Erythroblast (primary cell): ENCODE data around the gene TUBA4A.

ENCODE experiments used
- DNase-seq, 2 experiments: peaks; one replicate each; lab custom pipeline; 2025; lab: John Stamatoyannopoulos, UW
- GATA1 ChIP-seq: IDR thresholded peaks from 2 replicates; pipeline ENCODE4 v1.6.1; 2011; ENCODE audit warnings: low read depth, mild to moderate bottlenecking, control low read depth, low read length, moderate library complexity
- POLR2A ChIP-seq: IDR thresholded peaks from 2 replicates; pipeline ENCODE4 v1.6.1; 2011; ENCODE audit warnings: mild to moderate bottlenecking, low read length

The TUBA4A gene

GRCh38 chr2:219223831-219224610, 29.7 kb downstream of the TUBA4A start:
- no peak for DNase-seq
- TF ChIP-seq POLR2A (no peak), GATA1 (no peak)

DNA sequence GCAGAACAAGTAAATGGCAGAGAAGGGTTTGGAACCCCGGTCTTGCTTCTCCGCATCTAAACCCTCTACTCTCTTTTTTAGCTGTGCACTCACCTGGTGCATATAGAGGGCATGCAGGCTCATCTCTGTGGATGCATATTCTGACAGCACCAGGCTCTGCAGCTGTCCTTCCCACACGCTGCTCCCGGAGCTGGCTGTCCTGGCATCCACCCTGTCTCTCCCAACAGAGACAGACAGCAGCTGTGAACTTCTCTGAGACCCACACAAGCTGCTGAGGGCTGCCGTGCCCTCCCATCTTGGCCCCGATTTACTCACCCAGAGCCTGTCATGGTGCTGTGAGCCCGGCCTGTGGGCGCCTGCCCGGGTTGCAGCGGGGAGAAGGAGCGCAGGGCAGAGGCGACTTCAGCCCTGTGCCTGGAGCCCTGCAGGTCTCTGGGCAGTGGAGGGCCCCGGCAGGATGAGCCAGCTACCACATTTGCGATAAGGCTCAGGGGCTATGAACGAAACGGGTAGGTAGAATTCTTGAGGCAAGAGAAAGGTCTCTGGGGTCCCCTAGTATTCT, 31.7 kb downstream of the TUBA4A start:
- TF ChIP-seq GATA1 (no peak), POLR2A (no peak)
- DNase-seq = no peak

DNA sequence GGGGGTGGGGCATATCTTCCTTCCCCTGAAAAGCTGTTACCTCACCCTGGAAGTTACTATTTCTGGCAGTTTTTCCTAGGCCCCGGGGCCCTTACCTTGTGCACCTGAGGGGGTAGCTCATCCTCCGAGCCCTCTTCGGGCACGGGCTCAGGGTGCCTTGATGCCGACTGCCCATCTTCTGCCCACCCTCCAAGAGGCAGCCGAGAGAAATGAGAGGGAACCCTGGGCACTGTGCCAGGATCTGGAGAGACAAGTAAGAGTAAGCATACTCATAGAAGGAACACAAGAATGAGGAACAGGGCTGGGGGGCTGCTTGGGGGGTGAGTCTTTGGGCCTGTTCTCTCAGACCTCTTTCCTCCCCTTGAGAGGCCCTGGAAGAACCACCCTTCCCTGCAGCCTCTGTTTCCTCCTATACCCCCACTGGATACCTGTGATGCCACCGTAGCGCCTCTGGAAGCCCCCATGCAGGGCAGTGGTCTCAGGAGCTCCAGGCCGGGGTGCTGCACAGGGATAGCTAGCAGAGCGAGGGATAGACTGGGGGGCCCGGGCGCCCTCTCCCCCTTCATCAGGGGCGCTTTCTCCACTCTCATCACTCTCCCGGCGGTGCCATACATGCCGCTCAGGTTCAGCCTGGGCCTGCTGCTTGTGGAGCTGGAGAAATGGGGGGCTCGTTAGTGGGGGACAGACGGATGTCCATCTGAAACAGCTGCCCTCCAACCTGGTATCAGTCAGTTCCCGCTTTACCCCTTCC, 32.9 kb downstream of the TUBA4A start:
- TF ChIP-seq POLR2A (no peak), GATA1 (no peak)
- DNase-seq = peak in 1 of 2 experiments; percentile 60

GRCh38 chr2:219219784-219220532, 33.8 kb downstream of the TUBA4A start:
- TF ChIP-seq GATA1 = no peak
- TF ChIP-seq POLR2A = no peak
- no peak for DNase-seq

DNA sequence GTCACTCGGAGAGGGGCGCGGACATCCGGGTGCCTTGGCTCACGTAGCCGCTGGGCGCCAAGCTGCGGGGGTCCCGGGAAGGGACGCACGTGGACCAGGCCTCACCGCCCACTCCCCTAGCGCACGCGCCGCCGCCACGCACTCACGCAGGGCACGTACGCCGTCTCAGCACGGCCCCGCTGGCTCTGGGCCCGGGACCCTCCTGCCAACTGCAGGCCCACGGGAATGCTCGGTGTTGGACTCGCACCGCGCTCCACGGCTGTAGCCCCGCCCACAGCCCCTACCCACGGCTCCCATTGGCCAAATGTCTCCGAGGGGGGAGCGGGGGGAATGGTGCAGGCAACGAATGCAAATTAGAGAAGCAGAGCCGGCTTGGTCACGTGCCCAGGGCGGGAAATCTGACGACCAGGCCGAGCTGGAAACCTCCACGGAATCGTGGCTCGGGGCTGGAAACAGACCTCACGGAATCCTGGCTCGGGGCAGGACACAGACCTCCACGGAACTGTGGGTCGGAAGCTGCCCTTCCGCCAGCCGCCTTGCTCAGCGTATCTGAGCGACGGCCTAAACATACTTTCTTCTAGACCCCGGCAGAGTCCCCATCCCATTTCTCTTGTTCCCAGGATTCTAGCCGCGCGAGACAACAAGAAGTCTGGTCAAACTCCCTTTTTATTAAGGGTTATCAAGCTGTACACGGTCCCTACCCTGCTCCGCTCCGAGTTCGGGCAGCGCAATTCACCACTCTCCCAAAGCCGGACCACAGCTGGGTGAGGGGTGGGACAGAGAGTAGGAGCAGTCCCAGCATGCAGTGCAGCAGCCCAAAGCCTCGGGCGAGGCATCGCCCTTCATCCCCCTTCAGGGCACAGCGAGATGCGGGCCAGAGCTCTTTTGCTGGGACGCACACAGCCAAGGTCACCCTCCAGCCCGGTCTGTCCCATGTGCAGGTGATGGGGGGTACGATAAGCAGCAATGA, 34.7 kb downstream of the TUBA4A start, which contains the start of gene ABCB6:
TSS of gene ABCB6 (minus strand) at position 227 of the 970 bp plus-strand sequence. CDS start 285 bp downstream, outside the sequence.
- TF ChIP-seq POLR2A (peak; percentile 95), GATA1 (no peak)
- peak; percentile 95 to 97 for DNase-seq

DNA sequence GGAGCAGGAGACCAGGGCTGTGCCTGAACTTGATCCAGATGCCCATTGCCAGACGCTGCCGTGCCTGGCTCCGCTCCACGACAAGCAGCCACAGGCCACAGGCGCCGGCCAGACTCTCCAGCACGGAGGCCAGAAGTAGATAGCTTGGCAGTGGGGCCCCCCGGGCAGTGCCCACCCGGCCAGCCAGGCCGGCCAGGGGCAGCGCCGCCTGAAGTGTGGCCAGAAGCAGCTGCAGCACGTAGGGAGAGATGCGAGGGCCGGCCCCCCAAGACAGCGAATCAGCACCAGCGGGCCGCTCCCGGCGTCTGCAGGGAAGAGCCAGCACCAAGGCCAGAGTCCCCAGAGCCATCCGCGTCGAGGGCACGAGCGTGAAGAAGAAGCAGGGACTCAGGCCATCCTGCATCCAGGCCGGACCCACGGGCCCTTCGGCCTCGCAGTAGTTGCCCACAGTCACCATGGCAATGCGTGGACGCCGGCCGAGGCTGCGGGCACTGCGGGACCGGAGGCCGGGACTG, 35.4 kb downstream of the TUBA4A start:
- DNase-seq = peak; percentile 86 to 88
- TF ChIP-seq GATA1 (no peak), POLR2A (no peak)

DNA sequence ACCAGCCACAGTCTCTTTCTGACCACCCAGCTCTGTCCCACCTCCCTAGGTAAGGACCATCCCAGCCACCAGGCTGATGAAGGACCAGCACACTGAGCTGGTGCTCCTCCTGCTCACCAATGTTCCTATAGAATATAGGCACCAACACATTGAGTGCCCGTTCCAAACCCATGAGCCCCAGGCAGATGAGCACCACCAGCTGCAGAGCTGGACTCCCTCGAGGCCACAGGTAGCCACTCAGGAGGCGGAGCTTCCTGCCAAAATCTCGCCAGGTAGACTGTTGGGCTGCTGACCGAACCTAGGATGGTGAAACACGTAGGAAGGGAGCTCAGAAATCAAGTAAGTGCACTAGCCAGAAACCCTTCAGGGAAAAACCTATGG, 37.2 kb downstream of the TUBA4A start:
- no peak for TF ChIP-seq GATA1
- TF ChIP-seq POLR2A = no peak
- DNase-seq = no peak

- TF ChIP-seq GATA1 (no peak), POLR2A (no peak)
- DNase-seq = no peak
Measured at GRCh38 chr2:219215871-219216534, 37.7 kb downstream of the TUBA4A start.

DNA sequence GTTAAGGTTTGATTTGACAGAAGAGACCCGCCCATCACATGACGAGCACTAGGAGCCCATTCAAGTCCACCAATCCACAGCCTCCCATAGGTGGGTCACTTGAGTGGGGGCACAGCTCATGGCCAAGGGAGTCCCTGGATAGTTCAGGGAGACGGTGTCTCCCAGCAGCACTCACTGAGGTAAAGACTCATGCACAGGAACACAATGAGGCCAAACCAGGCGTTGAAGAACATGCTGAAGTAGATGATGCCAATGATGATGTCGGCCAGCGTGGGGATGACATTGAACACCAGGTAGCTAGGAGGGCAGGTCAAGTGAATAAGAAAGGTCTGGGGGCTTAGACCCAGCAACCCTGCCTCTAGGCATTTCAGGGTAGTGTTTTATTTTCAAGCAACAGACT, 38.9 kb downstream of the TUBA4A start:
- no peak for DNase-seq

DNA sequence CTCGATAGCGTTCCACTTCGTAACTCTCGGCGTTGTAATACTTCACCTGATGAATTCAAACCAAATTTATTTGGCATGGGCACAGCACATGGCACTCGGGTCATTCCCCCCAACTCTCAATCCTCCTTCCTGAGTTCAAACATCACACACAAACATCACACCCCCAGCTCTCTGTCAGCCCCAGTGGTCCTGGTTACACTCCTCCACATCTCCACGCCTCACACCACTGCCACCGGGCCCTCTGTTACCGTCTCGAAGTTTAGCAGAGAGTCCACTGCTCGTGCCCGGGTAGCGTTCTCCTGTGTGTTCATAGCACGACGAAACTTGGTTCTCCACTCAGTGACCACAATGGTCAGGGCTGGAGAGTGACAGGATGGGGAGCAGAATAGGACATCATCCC, 39.6 kb downstream of the TUBA4A start:
- peak; percentile 11 for TF ChIP-seq POLR2A
- no peak for TF ChIP-seq GATA1
- DNase-seq = no peak

More for the DNA sequence above, 38.9 kb downstream of the TUBA4A start:
- TF ChIP-seq POLR2A = no peak
- TF ChIP-seq GATA1 = no peak

- TF ChIP-seq GATA1 = no peak
- no peak for TF ChIP-seq POLR2A
- no peak for DNase-seq
Measured at GRCh38 chr2:219213486-219214071, 40.1 kb downstream of the TUBA4A start.
